ENCODE data around the gene VAT1. TPM values are rescaled to one million over a fixed set of nuclear protein-coding genes. Genes with fewer than 3 reads are reported as not detected.

The VAT1 gene
- total and polyA plus RNA-seq, 9 of the 15 experiments (the other 6 are each of a cell fraction or from before 2014, with no cell fraction given), result 29.4 to 153 (median 66.7) TPM

GRCh38 chr17:42979511-42980273, 42.5 kb downstream of the VAT1 start, which contains the start of gene PTGES3L (continued):
- TF ChIP-seq, protein P1, sequence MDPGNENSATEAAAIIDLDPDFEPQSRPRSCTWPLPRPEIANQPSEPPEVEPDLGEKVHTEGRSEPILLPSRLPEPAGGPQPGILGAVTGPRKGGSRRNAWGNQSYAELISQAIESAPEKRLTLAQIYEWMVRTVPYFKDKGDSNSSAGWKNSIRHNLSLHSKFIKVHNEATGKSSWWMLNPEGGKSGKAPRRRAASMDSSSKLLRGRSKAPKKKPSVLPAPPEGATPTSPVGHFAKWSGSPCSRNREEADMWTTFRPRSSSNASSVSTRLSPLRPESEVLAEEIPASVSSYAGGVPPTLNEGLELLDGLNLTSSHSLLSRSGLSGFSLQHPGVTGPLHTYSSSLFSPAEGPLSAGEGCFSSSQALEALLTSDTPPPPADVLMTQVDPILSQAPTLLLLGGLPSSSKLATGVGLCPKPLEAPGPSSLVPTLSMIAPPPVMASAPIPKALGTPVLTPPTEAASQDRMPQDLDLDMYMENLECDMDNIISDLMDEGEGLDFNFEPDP (CRISPR knock-in tag; IDR thresholded peaks at IDR 0.05), result no peak
- TF ChIP-seq, protein P2, sequence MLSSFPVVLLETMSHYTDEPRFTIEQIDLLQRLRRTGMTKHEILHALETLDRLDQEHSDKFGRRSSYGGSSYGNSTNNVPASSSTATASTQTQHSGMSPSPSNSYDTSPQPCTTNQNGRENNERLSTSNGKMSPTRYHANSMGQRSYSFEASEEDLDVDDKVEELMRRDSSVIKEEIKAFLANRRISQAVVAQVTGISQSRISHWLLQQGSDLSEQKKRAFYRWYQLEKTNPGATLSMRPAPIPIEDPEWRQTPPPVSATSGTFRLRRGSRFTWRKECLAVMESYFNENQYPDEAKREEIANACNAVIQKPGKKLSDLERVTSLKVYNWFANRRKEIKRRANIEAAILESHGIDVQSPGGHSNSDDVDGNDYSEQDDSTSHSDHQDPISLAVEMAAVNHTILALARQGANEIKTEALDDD (IDR thresholded peaks at IDR 0.05), result no peak
- TF ChIP-seq, protein P3, sequence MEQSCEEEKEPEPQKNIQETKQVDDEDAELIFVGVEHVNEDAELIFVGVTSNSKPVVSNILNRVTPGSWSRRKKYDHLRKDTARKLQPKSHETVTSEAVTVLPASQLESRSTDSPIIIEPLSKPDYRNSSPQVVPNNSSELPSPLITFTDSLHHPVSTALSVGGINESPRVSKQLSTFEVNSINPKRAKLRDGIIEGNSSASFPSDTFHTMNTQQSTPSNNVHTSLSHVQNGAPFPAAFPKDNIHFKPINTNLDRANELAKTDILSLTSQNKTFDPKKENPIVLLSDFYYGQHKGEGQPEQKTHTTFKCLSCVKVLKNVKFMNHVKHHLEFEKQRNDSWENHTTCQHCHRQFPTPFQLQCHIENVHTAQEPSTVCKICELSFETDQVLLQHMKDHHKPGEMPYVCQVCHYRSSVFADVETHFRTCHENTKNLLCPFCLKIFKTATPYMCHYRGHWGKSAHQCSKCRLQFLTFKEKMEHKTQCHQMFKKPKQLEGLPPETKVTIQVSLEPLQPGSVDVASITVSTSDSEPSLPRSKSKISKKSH (CRISPR knock-in tag; IDR thresholded peaks at IDR 0.05), result no peak
- TF ChIP-seq, protein P4, sequence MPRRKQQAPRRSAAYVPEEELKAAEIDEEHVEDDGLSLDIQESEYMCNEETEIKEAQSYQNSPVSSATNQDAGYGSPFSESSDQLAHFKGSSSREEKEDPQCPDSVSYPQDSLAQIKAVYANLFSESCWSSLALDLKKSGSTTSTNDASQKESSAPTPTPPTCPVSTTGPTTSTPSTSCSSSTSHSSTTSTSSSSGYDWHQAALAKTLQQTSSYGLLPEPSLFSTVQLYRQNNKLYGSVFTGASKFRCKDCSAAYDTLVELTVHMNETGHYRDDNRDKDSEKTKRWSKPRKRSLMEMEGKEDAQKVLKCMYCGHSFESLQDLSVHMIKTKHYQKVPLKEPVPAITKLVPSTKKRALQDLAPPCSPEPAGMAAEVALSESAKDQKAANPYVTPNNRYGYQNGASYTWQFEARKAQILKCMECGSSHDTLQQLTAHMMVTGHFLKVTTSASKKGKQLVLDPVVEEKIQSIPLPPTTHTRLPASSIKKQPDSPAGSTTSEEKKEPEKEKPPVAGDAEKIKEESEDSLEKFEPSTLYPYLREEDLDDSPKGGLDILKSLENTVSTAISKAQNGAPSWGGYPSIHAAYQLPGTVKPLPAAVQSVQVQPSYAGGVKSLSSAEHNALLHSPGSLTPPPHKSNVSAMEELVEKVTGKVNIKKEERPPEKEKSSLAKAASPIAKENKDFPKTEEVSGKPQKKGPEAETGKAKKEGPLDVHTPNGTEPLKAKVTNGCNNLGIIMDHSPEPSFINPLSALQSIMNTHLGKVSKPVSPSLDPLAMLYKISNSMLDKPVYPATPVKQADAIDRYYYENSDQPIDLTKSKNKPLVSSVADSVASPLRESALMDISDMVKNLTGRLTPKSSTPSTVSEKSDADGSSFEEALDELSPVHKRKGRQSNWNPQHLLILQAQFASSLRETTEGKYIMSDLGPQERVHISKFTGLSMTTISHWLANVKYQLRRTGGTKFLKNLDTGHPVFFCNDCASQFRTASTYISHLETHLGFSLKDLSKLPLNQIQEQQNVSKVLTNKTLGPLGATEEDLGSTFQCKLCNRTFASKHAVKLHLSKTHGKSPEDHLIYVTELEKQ (CRISPR knock-in tag; IDR thresholded peaks at IDR 0.05), result no peak
- TF ChIP-seq ATF4 (CRISPR knock-in tag; IDR thresholded peaks at IDR 0.05) (no peak), BRD4 (IDR thresholded peaks at IDR 0.05) (peak; percentile 19; the same call in 1 of the 2 replicates), MYNN (IDR thresholded peaks at IDR 0.05) (0 out of 2 replicates have a peak, but pooled peaks have one; percentile 45), MYNN (CRISPR knock-in tag; IDR thresholded peaks at IDR 0.05) (no peak), YY1 (IDR thresholded peaks at IDR 0.05; ENCODE audit: borderline replicate concordance in 1 of 3, control insufficient read depth in 1 of 3, extremely low read depth in 1 of 3, insufficient read depth in 3 of 3, insufficient read length in 1 of 3, insufficient replicate concordance in 2 of 3, low read depth in 1 of 3, low read length in 2 of 3) (no peak), ZNF764 (CRISPR knock-in tag; IDR thresholded peaks at IDR 0.05; ENCODE audit: low read depth) (no peak), PHB (CRISPR knock-in tag; IDR thresholded peaks at IDR 0.05) (no peak), THRAP3 (IDR thresholded peaks at IDR 0.05; ENCODE audit: borderline replicate concordance) (no peak), RB1 (IDR thresholded peaks at IDR 0.05; ENCODE audit: low read depth) (no peak)
- TF ChIP-seq, protein P5, sequence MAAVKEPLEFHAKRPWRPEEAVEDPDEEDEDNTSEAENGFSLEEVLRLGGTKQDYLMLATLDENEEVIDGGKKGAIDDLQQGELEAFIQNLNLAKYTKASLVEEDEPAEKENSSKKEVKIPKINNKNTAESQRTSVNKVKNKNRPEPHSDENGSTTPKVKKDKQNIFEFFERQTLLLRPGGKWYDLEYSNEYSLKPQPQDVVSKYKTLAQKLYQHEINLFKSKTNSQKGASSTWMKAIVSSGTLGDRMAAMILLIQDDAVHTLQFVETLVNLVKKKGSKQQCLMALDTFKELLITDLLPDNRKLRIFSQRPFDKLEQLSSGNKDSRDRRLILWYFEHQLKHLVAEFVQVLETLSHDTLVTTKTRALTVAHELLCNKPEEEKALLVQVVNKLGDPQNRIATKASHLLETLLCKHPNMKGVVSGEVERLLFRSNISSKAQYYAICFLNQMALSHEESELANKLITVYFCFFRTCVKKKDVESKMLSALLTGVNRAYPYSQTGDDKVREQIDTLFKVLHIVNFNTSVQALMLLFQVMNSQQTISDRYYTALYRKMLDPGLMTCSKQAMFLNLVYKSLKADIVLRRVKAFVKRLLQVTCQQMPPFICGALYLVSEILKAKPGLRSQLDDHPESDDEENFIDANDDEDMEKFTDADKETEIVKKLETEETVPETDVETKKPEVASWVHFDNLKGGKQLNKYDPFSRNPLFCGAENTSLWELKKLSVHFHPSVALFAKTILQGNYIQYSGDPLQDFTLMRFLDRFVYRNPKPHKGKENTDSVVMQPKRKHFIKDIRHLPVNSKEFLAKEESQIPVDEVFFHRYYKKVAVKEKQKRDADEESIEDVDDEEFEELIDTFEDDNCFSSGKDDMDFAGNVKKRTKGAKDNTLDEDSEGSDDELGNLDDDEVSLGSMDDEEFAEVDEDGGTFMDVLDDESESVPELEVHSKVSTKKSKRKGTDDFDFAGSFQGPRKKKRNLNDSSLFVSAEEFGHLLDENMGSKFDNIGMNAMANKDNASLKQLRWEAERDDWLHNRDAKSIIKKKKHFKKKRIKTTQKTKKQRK (IDR thresholded peaks at IDR 0.05; ENCODE audit: borderline replicate concordance, low read depth, low read length), result no peak

Measured in K562 (cell line).